SK-N-SH (cell line): ENCODE data around the gene LRRC56. TPM values are rescaled to one million over a fixed set of nuclear protein-coding genes. Genes with fewer than 3 reads are reported as not detected.

ENCODE experiments used
- CTCF ChIA-PET: fragments of 300-600, 350-600 bp; formaldehyde crosslinking; extraction: SDS; loops from one replicate; lab custom pipeline; 2021; lab: Yijun Ruan, JAX
- POLR2A ChIA-PET: fragments of 350-600 bp; sonication (Branson Sonifier 250); formaldehyde crosslinking; extraction: SDS; loops from one replicate; lab custom pipeline; 2020; ENCODE audit warnings: antibody characterized with exemption, inconsistent platforms; lab: Yijun Ruan, JAX
- DNase-seq: peaks from one replicate; pipeline ENCODE4 v3.0.0; 2012
- H2AFZ ChIP-seq: fragments of 200-600 bp; sonication (generic); 2 replicates; pipeline ENCODE4 v1.8.1; 2016; ENCODE audit warnings: antibody characterized with exemption, mild to moderate bottlenecking, low read depth
- H3F3A ChIP-seq: fragments of 200-600 bp; sonication (generic); replicated peaks from 2 replicates; pipeline ENCODE3; 2016; ENCODE audit warnings: antibody characterized with exemption, mild to moderate bottlenecking; ENCODE audit not compliant: insufficient read depth
- H3K27ac ChIP-seq, 2 experiments: fragments of 200-500 bp in 1 of 2; fragments of 200-600 bp in 1 of 2; sonication (Bioruptor generic) in 1 of 2; sonication (generic), shearing (Covaris generic) in 1 of 2; 2 replicates each; pipeline versions ENCODE4 v1.5.1 to v1.6.1; 2014 to 2016; ENCODE audit warnings: low read depth in 2 of 2, inconsistent platforms in 1 of 2, low read length in 1 of 2, mild to moderate bottlenecking in 1 of 2, mixed read lengths in 1 of 2
- H3K27me3 ChIP-seq: fragments of 200-600 bp; sonication (generic), shearing (Covaris generic); 2 replicates; pipeline ENCODE4 v1.6.1; 2016; ENCODE audit warnings: mixed run types; ENCODE audit not compliant: insufficient read depth
- H3K36me3 ChIP-seq, 2 experiments: fragments of 200-500 bp in 1 of 2; fragments of 200-600 bp in 1 of 2; sonication (Bioruptor generic) in 1 of 2; sonication (generic) in 1 of 2; replicated peaks in 1 of 2; 2 replicates each; pipeline versions ENCODE3 to v1.5.1; 2014 to 2016; ENCODE audit warnings: low read length in 1 of 2, mild to moderate bottlenecking in 1 of 2; ENCODE audit not compliant: insufficient read depth in 2 of 2, control insufficient read depth in 1 of 2
- H3K4me1 ChIP-seq, 2 experiments: fragments of 200-500 bp in 1 of 2; fragments of 200-600 bp in 1 of 2; sonication (Bioruptor generic) in 1 of 2; sonication (generic), shearing (Covaris generic) in 1 of 2; 2 replicates each; pipeline versions ENCODE4 v1.5.1 to v1.6.1; 2014 to 2016; ENCODE audit warnings: low read depth in 1 of 2, low read length in 1 of 2, mixed run types in 1 of 2; ENCODE audit not compliant: insufficient read depth in 2 of 2, control insufficient read depth in 1 of 2
- H3K4me2 ChIP-seq: fragments of 200-600 bp; sonication (generic), shearing (Covaris generic); 2 replicates; pipeline ENCODE4 v1.6.1; 2017; ENCODE audit warnings: mixed run types
- H3K4me3 ChIP-seq, 2 experiments: fragments of 200-500 bp in 1 of 2; fragments of 200-600 bp in 1 of 2; sonication (Bioruptor generic) in 1 of 2; sonication (generic), shearing (Covaris generic) in 1 of 2; 2 replicates each; pipeline versions ENCODE4 v1.5.1 to v1.8.1; 2014 to 2016; ENCODE audit warnings: low read depth in 2 of 2, inconsistent platforms in 1 of 2, low read length in 1 of 2, mild to moderate bottlenecking in 1 of 2, mixed read lengths in 1 of 2, moderate library complexity in 1 of 2
- H3K79me2 ChIP-seq: fragments of 200-600 bp; sonication (generic); 2 replicates; pipeline ENCODE4 v1.8.1; 2017; ENCODE audit warnings: mild to moderate bottlenecking; ENCODE audit not compliant: insufficient read depth
- H3K9ac ChIP-seq: fragments of 200-600 bp; sonication (generic); 2 replicates; pipeline ENCODE4 v1.6.1; 2017; ENCODE audit warnings: mixed run types
- H3K9me2 ChIP-seq: fragments of 200-600 bp; sonication (generic); 2 replicates; pipeline ENCODE4 v1.6.1; 2017; ENCODE audit warnings: mixed run types
- H3K9me3 ChIP-seq: fragments of 200-600 bp; sonication (generic); 2 replicates; pipeline ENCODE4 v1.6.1; 2017; ENCODE audit warnings: mixed run types, mild to moderate bottlenecking, moderate library complexity
- H4K20me1 ChIP-seq: fragments of 200-600 bp; sonication (generic); 2 replicates; pipeline ENCODE4 v1.6.1; 2017; ENCODE audit warnings: mild to moderate bottlenecking, mixed run types; ENCODE audit not compliant: insufficient read depth
- CHD2 ChIP-seq: fragments of 150-350 bp; IDR thresholded peaks from 2 replicates; pipeline ENCODE4 v1.6.1; 2018; ENCODE audit warnings: low read length; ENCODE audit not compliant: partially characterized antibody
- EZH2phosphoT487 ChIP-seq: fragments of 200-600 bp; sonication (generic); IDR thresholded peaks from 2 replicates; pipeline ENCODE4 v1.6.1; 2017; ENCODE audit warnings: low read depth, mixed run types, mild to moderate bottlenecking, antibody characterized with exemption, moderate library complexity, borderline replicate concordance
- FOXJ3 ChIP-seq: sonication (generic); formaldehyde crosslinking; IDR thresholded peaks from 2 replicates; pipeline ENCODE4 v1.5.1; 2020; ENCODE audit warnings: mild to moderate bottlenecking, missing genetic modification reagents
- RAD21 ChIP-seq: IDR thresholded peaks from 2 replicates; pipeline ENCODE4 v1.6.1; 2012; ENCODE audit warnings: mild to moderate bottlenecking, low read length
- REST ChIP-seq: IDR thresholded peaks from 2 replicates; pipeline ENCODE4 v1.6.1; 2012; ENCODE audit warnings: mild to moderate bottlenecking, low read depth, low read length, moderate library complexity
- RXRA ChIP-seq: IDR thresholded peaks from 2 replicates; pipeline ENCODE4 v1.4.0; 2012; ENCODE audit warnings: low read depth, mild to moderate bottlenecking, borderline replicate concordance
- SMC3 ChIP-seq: IDR thresholded peaks from 2 replicates; pipeline ENCODE4 v1.6.1; 2012; ENCODE audit warnings: low read depth, low read length, improper control_type of control experiment
- TAF1 ChIP-seq: IDR thresholded peaks from 2 replicates; pipeline ENCODE4 v1.6.1; 2012; ENCODE audit warnings: low read depth, mild to moderate bottlenecking, low read length, moderate library complexity, borderline replicate concordance
- WGBS: methylation state at CpG from one replicate; pipeline ENCODE4 v1.1.6; 2017; ENCODE audit warnings: low lambda C conversion rate; 5-methylcytosine and 5-hydroxymethylcytosine counted together
- polyA plus RNA-seq, 3 experiments: library from polyadenylated mRNA; depleted of rRNA; stranded (reverse); fragments of >200 nt; gene quantifications; 2 replicates each; pipeline ENCODE4 v1.2.3, GENCODE V29; 2012

Gene LRRC56
- polyA plus RNA-seq, 1 of the 3 experiments (the other 2 are of a cell fraction) = 1.2 TPM

- POLR2A ChIA-PET = no interaction called here
- Histone ChIP-seq H3K27ac (peak overlapping the region in 1 of 2 experiments; percentile 54; a peak in 2 of 4 replicates), H3K27me3 (no peaks in the 10 kb centered on the region)
- TF ChIP-seq FOXJ3 (CRISPR knock-in tag) (no peak), REST (no peak), SMC3 (no peak), CHD2 (no peak), TAF1 (no peak)
- TF ChIP-seq, all 33 proteins: peak for 0
- H3K4me1 ChIP-seq = no peaks in the 10 kb centered on the region
- DNase-seq = no peak
- H3K9ac ChIP-seq = no peak overlapping the region
- peaks cover 31 to 63% of the 10 kb centered on the region in 2 experiments for H3K36me3 ChIP-seq
- H3K4me3 ChIP-seq = no peak overlapping the region
- H3K79me2 ChIP-seq = peaks cover 67% of the 10 kb centered on the region
- no peak overlapping the region for H2AFZ ChIP-seq
- CTCF ChIA-PET = no interaction called here
- no peak overlapping the region for H3K4me2 ChIP-seq
- H3F3A ChIP-seq = peaks cover 12% of the 10 kb centered on the region
- no peaks in the 10 kb centered on the region for H3K9me2 ChIP-seq
- peaks cover 64% of the 10 kb centered on the region for H4K20me1 ChIP-seq
- 50% methylated on average over 6 of the region's 6 CpGs for WGBS
- no peaks in the 10 kb centered on the region for H3K9me3 ChIP-seq
Observed at GRCh38 chr11:587978-588380, 50.7 kb downstream of the LRRC56 start.

GRCh38 chr11:589798-590197, 52.5 kb downstream of the LRRC56 start:
- CTCF ChIA-PET = no interaction called here
- no peaks in the 10 kb centered on the region for H3K9me2 ChIP-seq
- WGBS = 93% methylated on average over 22 of the region's 26 CpGs
- H3K27ac ChIP-seq = no peak overlapping the region
- TF ChIP-seq RAD21 (no peak), RXRA (no peak), EZH2phosphoT487 (no peak)
- peaks cover 12% of the 10 kb centered on the region for H3F3A ChIP-seq
- no peak for DNase-seq
- H2AFZ ChIP-seq = no peak overlapping the region
- H3K4me1 ChIP-seq = no peaks in the 10 kb centered on the region
- H3K4me2 ChIP-seq = no peak overlapping the region
- H3K79me2 ChIP-seq = peaks cover 57% of the 10 kb centered on the region
- H3K4me3 ChIP-seq = no peak overlapping the region
- POLR2A ChIA-PET = no interaction called here
- H3K36me3 ChIP-seq = peaks cover 36 to 68% of the 10 kb centered on the region in 2 experiments
- peaks cover 51% of the 10 kb centered on the region for H4K20me1 ChIP-seq
- no peaks in the 10 kb centered on the region for H3K9me3 ChIP-seq
- H3K27me3 ChIP-seq = no peaks in the 10 kb centered on the region
- H3K9ac ChIP-seq = no peak overlapping the region
